ENCODE results near the gene CTNNA3.
"Not testable (repeated sequence)": the region's sequence is repeated elsewhere in the genome, so short reads cannot be mapped to it uniquely, and the experiment has no call there.

The CTNNA3 gene

DNA sequence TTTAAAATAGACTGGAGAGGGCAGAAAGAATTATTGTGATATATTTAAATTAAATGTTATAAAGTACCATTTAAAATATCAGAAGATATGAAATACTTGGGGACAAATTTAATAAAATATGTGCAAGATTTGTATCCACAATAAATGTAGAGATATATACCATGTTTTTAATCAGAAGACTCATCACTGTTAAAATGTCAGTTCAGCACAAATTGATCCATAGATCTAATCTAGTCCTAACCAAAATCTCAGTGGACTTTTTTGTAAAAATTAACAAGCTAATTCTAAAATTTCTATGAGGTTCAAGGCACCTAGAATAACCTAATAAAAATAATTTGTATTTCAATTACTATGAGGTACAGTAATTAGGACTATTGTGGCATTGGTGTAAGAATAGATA lies 96.4 kb downstream of the CTNNA3 start:
- DNase-seq: no peak

DNA sequence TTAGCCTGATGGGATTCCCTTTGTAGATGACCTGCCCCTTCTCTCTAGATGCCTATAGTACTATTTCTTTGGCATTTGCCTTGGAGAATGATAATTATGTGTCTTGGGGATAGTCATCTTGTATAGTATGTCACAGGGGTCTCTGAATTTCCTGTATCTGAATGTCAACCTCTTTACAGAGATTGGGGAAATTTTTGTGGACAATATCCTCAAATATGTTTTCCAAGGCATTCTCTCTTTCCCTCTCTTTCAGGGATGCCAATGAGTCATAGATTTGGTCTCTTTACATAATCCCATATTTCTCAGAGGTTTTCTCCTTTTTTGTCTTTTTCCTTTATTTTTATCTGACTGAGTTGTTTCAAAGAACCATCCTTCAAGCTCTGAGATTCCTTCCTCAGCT lies 99.4 kb downstream of the CTNNA3 start:
- DNase-seq: no peak

DNA sequence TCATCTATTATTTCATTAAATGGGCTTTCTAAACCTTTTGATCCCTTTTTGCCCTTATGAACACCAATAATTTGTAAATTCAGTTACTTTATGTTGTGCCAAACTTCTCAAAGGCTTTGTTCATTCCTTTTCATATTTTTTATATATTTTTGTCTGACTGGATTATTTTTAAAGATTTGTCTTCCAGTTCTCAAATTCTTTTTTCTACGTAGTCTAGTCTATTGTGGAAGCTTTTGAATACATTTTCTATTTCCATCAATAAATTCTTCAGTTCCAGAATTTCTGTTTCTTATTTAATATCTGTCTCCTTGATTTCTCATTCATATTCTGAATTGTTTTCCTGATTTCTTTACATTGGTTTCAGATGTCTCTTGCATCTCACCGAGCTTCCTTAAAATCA lies 108.2 kb downstream of the CTNNA3 start:
- no peak for DNase-seq

DNA sequence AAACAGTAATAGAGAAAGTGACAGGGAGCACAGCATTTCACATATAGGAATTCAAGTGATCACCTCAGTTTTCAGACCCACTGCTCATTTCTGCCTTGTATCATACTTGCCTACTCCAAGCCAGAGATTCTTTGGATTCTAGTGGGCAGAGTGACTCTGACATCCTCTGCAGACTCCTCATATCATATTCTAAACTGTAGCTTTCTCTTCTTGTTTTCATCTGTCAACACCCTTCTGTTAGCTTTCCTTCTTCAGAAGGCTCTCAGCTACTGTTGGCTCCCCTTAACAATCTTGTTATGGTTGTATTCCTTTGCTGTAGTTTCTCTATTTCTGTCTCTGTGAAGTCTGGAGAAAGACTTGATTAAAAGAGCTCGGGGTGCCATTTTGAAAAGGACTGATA lies 120.5 kb downstream of the CTNNA3 start:
- DNase-seq: no peak

DNA sequence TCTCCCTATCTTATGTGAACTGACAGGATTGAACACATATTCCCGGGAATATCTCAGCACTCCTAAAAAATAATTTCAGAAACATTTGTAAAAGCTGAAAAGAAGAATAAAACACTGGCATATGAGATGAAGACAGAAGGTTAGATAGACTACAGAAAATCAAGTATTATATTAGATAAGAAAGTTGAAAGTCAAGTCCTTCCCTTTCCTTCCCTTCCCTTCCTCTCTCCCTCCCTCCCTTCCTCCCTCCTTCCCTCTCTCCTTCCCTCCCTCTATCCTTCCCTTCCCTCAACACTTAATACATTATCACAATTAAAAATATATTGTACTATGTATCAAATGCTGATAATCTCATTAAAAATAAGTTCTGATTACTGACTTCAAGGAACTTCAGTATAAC lies 122.5 kb downstream of the CTNNA3 start:
- DNase-seq: no peak

DNA sequence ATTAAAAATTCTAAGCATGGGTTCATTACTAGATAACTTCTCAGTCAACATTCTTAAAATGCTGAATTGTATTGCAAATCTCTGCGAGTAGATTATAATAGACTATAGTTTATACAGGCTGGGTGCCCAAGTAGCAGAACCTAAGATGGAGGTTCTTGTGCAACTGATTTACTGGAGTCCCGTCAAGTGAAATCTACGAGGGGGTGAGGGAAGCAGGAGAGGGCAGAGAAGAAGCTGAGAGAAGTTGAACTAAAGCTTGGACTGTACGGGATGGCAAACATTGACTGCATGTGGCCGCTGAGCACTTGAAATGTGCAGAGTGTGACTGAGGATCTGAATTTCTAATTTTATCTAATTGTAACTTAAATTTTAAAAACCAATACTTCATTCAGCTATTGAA lies 124.5 kb downstream of the CTNNA3 start:
- no peak for DNase-seq

DNA sequence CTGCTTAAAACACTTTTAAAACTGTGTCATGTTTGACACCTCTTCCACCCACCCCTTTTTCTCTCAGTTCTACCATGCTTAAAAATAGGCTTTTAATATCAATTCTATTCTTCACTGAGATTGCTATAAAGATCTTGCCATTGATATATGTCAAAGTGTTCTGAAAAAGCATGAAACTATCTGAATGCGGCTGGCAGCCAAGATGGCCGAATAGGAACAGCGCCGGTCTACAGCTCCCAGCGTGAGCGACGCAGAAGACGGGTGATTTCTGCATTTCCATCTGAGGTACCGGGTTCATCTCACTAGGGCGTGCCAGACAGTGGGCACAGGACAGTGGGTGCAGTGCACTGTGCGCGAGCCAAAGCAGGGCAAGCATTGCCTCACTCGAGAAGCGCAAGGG lies 137.7 kb downstream of the CTNNA3 start:
- DNase-seq: not testable (repeated sequence)

DNA sequence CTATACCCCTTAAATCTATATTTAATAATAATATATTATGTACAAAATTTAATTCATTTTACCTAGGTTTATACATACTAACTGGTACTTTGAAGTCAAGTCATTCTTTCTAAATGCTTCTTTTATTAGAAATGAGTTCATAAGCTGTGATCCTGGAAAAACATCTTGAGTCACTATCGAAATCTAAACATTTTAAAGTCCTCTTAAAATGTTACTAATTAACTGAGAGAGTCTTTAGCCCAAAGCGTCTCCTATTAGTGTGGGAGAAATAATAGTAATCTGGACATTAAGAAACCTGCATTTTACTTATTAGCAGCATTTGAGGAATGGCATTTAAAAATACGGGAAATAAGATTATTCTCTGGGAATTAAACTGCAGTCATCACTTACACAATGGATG lies 142.7 kb downstream of the CTNNA3 start:
- DNase-seq: no peak

DNA sequence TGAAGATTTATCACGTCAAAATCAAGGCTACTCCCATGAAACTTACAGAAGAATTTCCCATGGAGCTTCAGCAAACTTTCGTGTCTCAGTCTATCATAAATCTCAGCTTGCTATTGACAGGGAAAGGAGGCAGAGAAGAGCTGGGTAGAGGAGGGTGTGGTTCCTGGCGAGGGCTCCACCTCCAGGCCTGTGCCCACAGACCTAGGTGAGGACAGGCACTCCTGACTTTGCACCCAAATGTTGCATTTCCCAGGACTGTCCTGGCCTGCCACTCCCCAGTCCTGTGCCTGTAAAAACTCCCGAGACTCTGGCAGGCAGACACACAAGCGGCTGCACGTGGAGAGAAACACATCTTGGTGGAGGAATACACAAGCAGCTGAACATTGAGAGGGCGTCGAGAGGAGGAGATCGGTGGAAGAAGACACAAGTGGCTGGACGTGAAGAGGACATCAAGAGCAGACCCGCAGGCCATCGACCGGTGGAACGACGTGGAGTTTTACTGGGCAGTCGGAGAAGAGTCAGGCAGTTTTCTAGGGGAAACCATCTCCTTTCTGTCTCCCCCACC lies 145.1 kb downstream of the CTNNA3 start:
- DNase-seq: no peak

DNA sequence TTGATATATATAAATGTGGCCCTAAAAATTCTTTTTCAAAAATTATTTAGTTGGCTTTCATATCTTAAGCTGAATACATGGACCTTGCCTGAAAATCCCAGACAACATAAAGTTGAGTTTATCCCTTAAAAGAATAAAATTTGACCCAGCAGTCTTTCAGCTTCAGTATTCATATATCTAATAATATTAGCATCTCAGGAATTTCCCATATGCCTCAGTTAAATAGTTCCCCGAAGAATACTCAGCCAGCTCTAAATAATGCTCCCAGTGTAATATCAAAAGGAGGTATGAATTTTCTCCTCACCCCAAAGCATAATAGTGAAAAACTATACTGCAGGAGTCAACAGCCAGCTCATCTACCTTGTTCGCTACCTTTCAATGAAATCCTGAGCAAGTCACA lies 145.9 kb downstream of the CTNNA3 start:
- no peak for DNase-seq

DNA sequence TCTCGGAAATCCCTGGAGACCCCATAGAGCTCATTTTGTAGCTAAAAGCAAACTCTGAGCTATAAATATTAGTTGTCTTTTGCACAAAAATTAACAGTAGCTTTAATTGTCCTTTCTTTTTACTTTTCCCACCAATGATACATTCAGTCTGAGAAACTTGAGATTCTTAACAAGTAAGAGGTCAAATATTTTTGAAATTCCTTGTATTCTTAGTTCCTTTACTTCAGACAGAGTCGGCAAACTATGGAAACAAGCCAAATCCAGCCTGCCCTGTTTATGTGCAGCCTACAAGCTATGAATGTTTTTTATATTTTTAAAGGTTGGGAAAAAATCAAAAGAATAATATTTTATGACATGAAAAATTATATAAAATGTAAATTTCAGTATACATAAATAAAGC lies 146.6 kb downstream of the CTNNA3 start:
- no peak for DNase-seq

DNA sequence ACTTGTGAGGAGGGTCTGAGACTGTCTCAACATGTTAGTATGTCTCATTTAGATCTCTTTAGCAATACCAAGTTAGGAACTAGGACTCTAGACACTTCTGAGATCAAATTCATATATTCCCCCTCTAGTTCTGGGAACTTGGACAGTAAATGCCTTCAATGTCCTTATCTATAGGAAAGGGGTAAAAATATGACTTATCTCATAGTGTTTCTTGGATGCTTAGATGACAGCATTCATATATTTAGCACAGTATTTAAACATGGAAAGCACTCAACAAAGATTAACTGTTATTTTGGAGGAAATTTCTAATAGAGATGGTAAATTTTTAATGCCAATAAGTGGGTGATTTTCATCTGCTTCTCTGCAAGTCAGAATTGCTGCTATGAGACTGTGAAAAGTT lies 154.6 kb downstream of the CTNNA3 start:
- no peak for DNase-seq

DNA sequence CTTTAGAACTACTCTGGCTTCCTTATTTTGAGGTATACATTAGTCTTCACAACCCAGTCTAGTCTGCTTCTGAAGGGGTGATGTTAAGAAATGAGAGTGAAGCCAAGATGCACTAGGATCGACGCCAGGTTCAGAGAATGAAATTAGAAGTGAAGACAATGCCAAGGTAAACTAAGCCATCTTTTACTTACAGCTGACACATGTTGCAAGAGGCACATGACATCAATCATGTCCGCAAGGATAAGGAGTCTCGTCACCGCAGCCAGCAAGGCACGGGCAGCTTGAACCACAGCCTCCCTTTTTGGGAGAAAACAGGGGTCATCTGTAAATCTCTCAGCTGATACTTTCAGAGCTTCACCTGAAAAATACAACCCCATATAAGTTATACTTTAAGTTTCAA lies 156.7 kb downstream of the CTNNA3 start:
- no peak for DNase-seq

DNA sequence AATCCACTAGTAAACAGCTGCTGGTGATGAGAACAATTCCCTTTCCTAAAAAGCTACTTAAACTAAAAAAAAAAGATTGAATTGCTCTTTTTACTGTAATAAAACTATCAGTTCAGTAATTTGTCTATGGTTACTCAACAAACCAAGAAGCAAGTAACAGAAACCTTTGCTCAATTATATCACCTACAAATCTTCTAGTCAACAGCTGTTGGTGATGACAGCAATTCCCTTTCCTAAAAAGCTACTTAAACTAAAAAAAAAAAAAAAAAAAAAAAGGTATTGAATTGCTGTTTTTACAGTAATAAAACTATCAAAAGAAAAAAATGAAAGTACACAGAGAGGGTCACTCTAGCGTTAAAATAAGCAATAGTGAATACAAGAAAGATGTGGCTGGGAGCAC lies 158.1 kb downstream of the CTNNA3 start:
- no peak for DNase-seq

DNA sequence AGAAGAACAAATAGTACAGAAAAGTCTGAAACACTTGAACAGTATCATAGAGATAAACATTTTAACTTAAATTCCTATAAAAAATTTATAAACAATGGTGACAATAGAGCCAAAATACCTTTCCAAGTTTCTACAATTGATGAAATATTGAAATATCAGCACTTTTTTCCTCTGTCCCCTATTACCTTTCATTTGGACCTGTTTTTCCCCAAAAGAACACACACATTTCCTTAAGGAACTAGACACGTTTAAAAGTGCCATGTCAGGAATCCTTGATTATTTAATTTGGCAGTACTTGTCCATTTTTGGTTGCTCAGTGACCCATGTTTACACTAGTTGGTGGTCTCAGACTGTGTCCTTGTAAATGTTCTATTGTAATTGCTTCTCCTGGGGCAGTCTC lies 162.6 kb downstream of the CTNNA3 start:
- no peak for DNase-seq

DNA sequence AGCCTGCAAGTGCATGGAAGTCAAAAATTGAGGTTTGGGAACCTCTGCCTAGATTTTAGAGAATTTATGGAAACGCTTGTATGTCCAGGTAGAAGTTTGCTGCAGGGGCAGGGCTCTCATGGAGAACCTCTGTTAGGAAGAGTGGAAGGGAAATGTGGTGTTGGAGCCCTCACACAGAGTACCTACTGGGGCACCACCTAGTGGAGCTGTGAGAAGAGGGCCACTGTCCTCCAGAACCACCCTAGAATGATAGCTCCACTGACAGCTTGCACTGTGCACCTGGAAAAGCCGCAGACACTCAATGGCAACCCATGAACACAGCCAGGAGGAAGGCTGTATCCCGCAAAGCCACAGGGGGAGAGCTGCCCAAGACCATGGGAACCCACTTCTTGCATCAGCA lies 165.0 kb downstream of the CTNNA3 start:
- DNase-seq: not testable (repeated sequence)

DNA sequence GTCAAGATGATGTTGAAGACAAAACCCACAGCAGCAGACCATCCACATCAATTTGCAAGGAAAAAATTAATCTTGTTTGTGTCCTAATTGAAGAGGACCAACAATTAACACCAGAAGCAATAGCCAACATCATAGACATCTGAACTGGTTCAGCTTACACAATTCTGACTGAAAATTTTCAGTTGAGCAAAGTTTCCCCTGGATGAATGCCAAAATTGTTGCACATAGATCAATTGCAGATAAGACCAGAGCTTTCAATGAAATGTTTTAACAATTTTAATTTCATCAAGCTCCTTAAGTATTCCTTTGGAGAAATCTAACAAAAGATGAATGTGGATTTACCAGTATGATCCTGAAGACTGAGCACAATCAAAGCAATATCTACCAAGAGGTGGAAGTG lies 168.6 kb downstream of the CTNNA3 start:
- DNase-seq: no peak

DNA sequence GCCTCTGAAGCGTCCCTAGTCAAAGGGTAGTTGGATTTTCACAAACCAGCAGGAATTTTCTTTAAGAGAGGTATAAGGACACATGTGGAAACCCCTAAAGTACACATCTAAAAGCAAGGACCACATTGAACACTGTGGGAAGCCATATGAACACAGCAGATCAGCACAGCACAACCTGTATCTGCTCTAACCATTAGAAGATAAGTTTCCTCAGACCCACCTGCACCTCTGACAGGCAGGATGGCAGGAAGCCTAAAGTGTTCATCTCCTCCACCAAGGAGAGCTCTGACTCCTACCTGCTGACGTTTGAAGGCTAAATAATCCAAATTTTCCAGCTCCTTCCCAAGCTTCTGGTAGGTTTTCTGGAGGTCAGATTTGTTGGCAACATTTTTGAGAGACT lies 174.4 kb downstream of the CTNNA3 start:
- no peak for DNase-seq

DNA sequence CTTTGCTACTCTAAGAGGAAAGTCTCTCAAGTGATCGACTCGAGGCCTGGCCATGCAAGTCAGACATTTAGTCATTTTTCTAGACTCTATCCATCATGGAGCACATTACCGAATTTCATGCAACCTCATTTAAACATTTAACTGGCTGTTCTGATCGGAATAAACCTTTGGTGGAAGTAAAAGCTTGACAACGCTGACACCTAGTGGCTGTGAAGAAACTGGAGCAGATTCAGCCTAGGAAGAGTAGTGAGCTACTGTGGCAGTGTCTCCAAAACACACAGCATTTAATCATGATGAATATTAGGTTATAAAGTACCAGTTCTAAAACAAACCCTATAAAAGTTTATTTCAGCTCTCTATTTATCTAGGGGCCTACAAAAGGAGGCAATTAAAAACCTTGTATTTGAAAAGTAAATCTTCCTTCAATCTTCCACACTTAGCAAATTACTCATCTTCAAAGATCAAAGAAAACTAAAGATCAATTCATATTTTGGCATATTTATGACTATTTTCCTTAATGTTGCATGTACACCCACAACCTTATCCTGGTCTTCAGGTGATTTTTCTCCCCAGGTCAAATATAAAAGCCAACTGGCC lies 175.0 kb downstream of the CTNNA3 start:
- DNase-seq: peak; percentile 16 to 59

DNA sequence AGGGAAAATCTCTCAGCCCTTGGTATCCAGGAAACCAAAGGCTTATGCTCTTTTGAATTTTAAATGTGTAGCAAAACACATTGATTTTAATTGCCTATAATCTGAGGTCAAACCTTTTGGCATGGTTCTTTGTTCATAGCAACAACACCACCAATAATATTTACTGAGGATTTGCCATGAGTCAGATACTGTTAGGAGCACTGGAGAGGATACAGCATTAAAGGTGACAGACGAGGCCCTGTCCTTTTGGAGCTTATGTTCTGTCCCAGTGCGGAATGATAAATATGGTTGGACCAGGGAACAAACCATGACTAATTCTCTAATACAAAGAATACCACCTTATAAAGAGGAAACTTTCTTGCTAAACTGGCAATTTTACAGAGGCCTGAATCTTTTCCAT lies 176.6 kb downstream of the CTNNA3 start:
- DNase-seq: no peak

DNA sequence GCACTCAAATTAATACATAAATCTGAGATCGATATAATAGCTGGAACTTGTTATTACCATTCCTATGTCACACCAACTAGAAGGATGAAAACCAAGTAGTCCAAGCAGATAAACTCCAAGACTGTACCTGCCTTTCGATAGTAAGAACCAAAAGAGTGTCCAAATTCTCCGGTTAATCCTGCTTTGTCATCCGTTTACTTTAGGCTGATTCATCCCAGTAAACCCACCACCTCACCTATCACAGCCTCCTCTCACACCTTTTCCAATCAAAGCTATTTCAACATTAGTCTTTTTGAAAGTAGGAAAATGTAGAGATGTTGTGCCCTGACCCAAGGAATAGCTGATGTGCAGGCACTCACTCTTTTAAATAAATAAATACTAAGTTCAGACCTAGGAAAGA lies 177.2 kb downstream of the CTNNA3 start:
- DNase-seq: no peak

DNA sequence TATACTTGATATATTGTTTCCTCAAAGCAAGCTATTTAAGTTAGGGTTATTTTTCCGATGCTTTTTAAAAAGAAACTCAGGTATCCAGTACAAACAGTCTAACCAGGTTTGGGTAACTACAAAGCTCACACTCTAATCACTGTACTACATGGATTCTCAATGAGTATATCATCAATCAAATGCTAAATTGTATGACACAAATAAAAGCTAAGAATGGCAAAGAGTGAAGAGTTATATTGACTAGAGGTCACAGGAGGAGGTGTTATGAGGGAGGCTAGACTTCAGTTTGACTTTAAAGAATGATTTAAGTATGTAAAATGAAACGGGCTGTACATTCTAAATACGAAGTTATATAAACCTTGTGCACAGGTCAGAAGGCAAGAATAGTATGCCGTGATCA lies 178.0 kb downstream of the CTNNA3 start:
- DNase-seq: no peak

DNA sequence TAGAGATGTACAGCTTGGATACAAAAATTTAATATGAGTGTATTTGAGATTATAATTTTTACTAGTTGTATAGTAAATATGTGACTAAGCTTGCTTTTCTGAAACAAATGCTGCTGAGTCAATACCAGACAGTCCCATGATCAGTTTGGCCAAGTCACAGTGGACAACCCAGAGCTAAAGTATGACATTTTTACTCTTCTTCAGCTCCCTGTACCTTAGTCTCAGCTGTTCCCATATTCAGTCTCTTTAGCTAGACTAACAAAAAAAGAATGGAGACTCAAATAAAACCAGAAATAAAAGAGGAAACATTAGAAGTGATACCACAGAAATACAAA lies 189.3 kb downstream of the CTNNA3 start:
- DNase-seq: no peak

DNA sequence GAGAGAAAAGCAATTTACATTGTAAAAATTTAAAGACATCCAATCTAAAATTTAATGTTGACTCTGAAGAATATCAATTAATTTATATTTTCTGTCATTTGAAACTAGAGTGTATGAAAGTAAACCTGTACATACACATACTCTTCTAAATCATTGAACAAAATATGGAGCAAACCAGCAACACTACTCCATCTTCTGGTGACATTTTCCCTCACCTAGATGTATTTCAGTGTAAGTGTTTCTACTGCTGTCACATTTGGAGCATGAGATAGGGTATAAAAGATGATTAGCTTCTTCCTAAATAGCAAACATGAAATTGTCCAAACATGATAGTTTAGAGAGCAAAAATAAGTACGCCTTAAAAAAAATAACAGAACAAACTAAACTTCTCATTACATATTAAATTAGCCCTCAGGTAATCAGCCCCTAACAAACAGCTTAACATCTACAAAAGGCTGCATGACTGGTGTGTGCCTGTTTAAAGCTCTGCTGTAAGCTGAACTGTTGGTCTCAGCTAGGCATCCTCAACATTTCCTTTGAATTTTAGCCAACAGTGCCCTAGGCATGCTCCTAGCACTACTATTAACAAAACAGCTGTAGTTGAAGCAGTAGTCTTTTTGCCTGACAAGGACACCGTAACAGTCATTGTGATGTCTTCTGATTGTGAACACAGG lies 189.8 kb downstream of the CTNNA3 start:
- no peak for DNase-seq
